GM23338 (cell line): Measurements from ENCODE around the gene STX1A. TPM values are rescaled to one million over a fixed set of nuclear protein-coding genes. Genes with fewer than 3 reads are reported as not detected.

ENCODE experiments used
- ATAC-seq: fragments of 200-7000 bp; cut with Tn5 transposase; 3 replicates; pipeline ENCODE4 v1.9.1; 2020
- DNase-seq: peaks from one replicate; pipeline ENCODE4 v3.0.0-alpha.2; 2015; ENCODE audit warnings: low spot score
- H2AFZ ChIP-seq: fragments of 200-600 bp; sonication (generic); 2 replicates; pipeline ENCODE4 v1.8.0; 2016; ENCODE audit warnings: antibody characterized with exemption, mild to moderate bottlenecking, moderate library complexity
- H3F3A ChIP-seq: fragments of 200-600 bp; sonication (generic); replicated peaks from 2 replicates; pipeline ENCODE4 v1.8.0; 2017; ENCODE audit warnings: antibody characterized with exemption, mixed run types, low read depth
- H3K27ac ChIP-seq: fragments of 200-600 bp; sonication (generic); 2 replicates; pipeline ENCODE4 v1.6.1; 2016; ENCODE audit warnings: low read depth
- H3K27me3 ChIP-seq: fragments of 200-600 bp; sonication (generic); 2 replicates; pipeline ENCODE4 v1.8.0; 2016; ENCODE audit warnings: mild to moderate bottlenecking, mixed run types, moderate library complexity; ENCODE audit not compliant: insufficient read depth
- H3K36me3 ChIP-seq: fragments of 200-600 bp; sonication (generic); 2 replicates; pipeline ENCODE4 v1.8.0; 2016; ENCODE audit warnings: mild to moderate bottlenecking; ENCODE audit not compliant: insufficient read depth
- H3K4me1 ChIP-seq: fragments of 200-600 bp; sonication (generic); 2 replicates; pipeline ENCODE4 v1.8.0; 2016; ENCODE audit warnings: mild to moderate bottlenecking, moderate library complexity; ENCODE audit not compliant: insufficient read depth
- H3K4me2 ChIP-seq: fragments of 200-600 bp; sonication (generic); 2 replicates; pipeline ENCODE4 v1.7.1; 2017; ENCODE audit warnings: mixed run types
- H3K4me3 ChIP-seq: fragments of 200-600 bp; sonication (generic); 2 replicates; pipeline ENCODE4 v1.6.1; 2016; ENCODE audit warnings: mixed run types
- H3K79me2 ChIP-seq: fragments of 200-600 bp; sonication (generic); replicated peaks from 2 replicates; pipeline ENCODE4 v1.8.0; 2017; ENCODE audit warnings: mild to moderate bottlenecking; ENCODE audit not compliant: insufficient read depth
- H3K9me2 ChIP-seq: fragments of 200-600 bp; sonication (generic); 2 replicates; pipeline ENCODE4 v1.8.0; 2017; ENCODE audit not compliant: insufficient read depth
- H4K20me1 ChIP-seq: fragments of 200-600 bp; sonication (generic); replicated peaks from 2 replicates; pipeline ENCODE4 v1.8.0; 2017; ENCODE audit warnings: mild to moderate bottlenecking; ENCODE audit not compliant: insufficient read depth
- H3K27ac Mint-ChIP-seq: 2 replicates; pipeline ENCODE4 v1.8.0; 2020; ENCODE audit warnings: inconsistent platforms, mild to moderate bottlenecking, moderate library complexity, mixed read lengths
- H3K27me3 Mint-ChIP-seq: 3 replicates; pipeline ENCODE4 v1.8.0; 2022; ENCODE audit warnings: low read depth, mild to moderate bottlenecking, moderate library complexity, mixed read lengths, inconsistent platforms; ENCODE audit not compliant: insufficient read depth, poor library complexity
- H3K36me3 Mint-ChIP-seq: 3 replicates; pipeline ENCODE4 v1.8.0; 2021; ENCODE audit warnings: low read depth, mild to moderate bottlenecking, inconsistent platforms, moderate library complexity, mixed read lengths
- H3K4me1 Mint-ChIP-seq: 3 replicates; pipeline ENCODE4 v1.8.0; 2020; ENCODE audit warnings: mild to moderate bottlenecking, inconsistent platforms, mixed read lengths
- H3K4me3 Mint-ChIP-seq: 3 replicates; pipeline ENCODE4 v1.8.0; 2021; ENCODE audit warnings: moderate library complexity, mild to moderate bottlenecking, inconsistent platforms, mixed read lengths
- H3K9me3 Mint-ChIP-seq: 3 replicates; pipeline ENCODE4 v1.8.0; 2020; ENCODE audit warnings: moderate library complexity, mild to moderate bottlenecking, inconsistent platforms, mixed read lengths
- CREB1 ChIP-seq: fragments of 250-450 bp; sonication (Bioruptor Pico); IDR thresholded peaks from 2 replicates; pipeline ENCODE4 v1.5.0; 2020; ENCODE audit warnings: low read depth, mild to moderate bottlenecking, moderate library complexity
- ETS1 ChIP-seq: IDR thresholded peaks from 2 replicates; pipeline ENCODE4 v1.6.1; 2016; ENCODE audit warnings: antibody characterized with exemption
- EZH2 ChIP-seq: fragments of 200-600 bp; sonication (generic); IDR thresholded peaks from one replicate; pipeline ENCODE4 v1.8.0; 2017; ENCODE audit warnings: antibody characterized with exemption, mild to moderate bottlenecking, low read depth; ENCODE audit not compliant: unreplicated experiment
- EZH2phosphoT487 ChIP-seq: fragments of 200-600 bp; sonication (generic); IDR thresholded peaks from one replicate; pipeline ENCODE4 v1.8.1; 2018; ENCODE audit warnings: antibody characterized with exemption; ENCODE audit not compliant: unreplicated experiment
- JUNB ChIP-seq: IDR thresholded peaks from one replicate; pipeline ENCODE4 v1.6.1; 2016; ENCODE audit warnings: antibody characterized with exemption; ENCODE audit not compliant: unreplicated experiment
- NANOG ChIP-seq: IDR thresholded peaks from 2 replicates; pipeline ENCODE4 v1.6.1; 2016; ENCODE audit warnings: antibody characterized with exemption, borderline replicate concordance
- POLR2AphosphoS5 ChIP-seq: IDR thresholded peaks from 2 replicates; pipeline ENCODE4 v1.6.1; 2016; ENCODE audit warnings: antibody characterized with exemption, low read depth
- STAT1 ChIP-seq: IDR thresholded peaks from one replicate; pipeline ENCODE4 v1.6.1; 2016; ENCODE audit warnings: antibody characterized with exemption; ENCODE audit not compliant: unreplicated experiment
- ZNF114 ChIP-seq: fragments of 250-450 bp; sonication (Bioruptor Pico); IDR thresholded peaks from 2 replicates; pipeline ENCODE4 v1.5.0; 2020; ENCODE audit warnings: mild to moderate bottlenecking, moderate library complexity
- ZNF331 ChIP-seq: fragments of 250-450 bp; sonication (Bioruptor Pico); IDR thresholded peaks from 2 replicates; pipeline ENCODE4 v1.5.0; 2020; ENCODE audit warnings: low read depth, mild to moderate bottlenecking, moderate library complexity
- ZNF462 ChIP-seq: fragments of 250-450 bp; sonication (Bioruptor Pico); IDR thresholded peaks from 2 replicates; pipeline ENCODE4 v1.5.0; 2020; ENCODE audit warnings: mild to moderate bottlenecking, moderate library complexity
- polyA plus RNA-seq: library from polyadenylated mRNA; unstranded; fragments of >200 nt; fragmentation: Nextera tagmentation; extraction: Ambion mirVana; gene quantifications from 2 replicates; pipeline ENCODE4 v1.2.1, GENCODE V29; 2016
- total RNA-seq: library from RNA; depleted of rRNA; stranded (reverse); fragments of >200 nt; shearing (Covaris generic); gene quantifications from 2 replicates; pipeline ENCODE4 v1.2.3, GENCODE V29; 2014
- TF ChIP-seq, protein P1 (sequence below): IDR thresholded peaks from one replicate; pipeline ENCODE4 v1.6.1; 2018; ENCODE audit warnings: antibody characterized with exemption; ENCODE audit not compliant: unreplicated experiment
- TF ChIP-seq, protein P2 (sequence below), 2 experiments: fragments of 200-600 bp in 1 of 2; sonication (generic) in 1 of 2; conservative IDR thresholded peaks; 2 replicates each; pipeline versions ENCODE4 v1.5.1 to v1.6.1; 2016 to 2017; ENCODE audit warnings: antibody characterized with exemption in 2 of 2, low read depth in 2 of 2, mild to moderate bottlenecking in 2 of 2, moderate library complexity in 1 of 2

The STX1A gene
- total and polyA plus RNA-seq, 2 experiments from 2014 or later: 9.1 to 19.8 TPM

DNA sequence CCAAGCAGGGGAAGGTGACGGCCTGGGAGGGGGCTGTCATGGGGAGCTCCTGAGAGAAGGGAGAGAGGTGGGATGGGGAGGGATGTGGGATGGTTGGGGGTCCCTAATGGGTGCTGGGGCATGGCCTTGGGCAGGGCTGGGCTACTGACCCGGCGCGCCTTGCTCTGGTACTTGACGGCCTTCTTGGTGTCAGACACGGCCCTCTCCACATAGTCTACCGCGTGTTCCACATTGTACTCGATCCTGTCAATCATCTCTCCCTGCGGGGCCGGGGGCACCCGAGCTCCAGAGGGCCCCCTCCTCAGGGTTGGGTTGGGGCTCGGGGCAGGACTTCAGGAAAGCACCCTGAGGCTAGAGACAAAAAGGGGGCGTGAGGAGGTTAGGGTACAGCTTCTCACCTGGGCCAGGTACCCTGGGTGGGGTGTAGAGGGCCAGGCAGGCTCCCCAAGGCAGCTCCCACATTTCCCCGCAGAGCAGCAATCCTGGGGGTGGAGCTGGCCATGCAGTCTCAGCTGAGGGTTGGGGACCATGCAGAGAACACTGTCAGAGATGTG, 18.8 kb downstream of the STX1A start:
- H3K79me2 ChIP-seq: no peaks in the 10 kb centered on the region
- peaks cover 30% of the 10 kb centered on the region for H3K4me1 Mint-ChIP-seq
- H3K27ac Mint-ChIP-seq: no peak overlapping the region
- H3K27me3 Mint-ChIP-seq: peaks cover 18% of the 10 kb centered on the region
- TF ChIP-seq ETS1 (no peak), ZNF331 (CRISPR knock-in tag) (no peak), EZH2 (no peak), POLR2AphosphoS5 (no peak), CREB1 (CRISPR knock-in tag) (no peak), STAT1 (no peak), ZNF114 (no peak), NANOG (no peak), ZNF462 (CRISPR knock-in tag) (no peak), EZH2phosphoT487 (no peak), JUNB (no peak)
- TF ChIP-seq, protein P1, sequence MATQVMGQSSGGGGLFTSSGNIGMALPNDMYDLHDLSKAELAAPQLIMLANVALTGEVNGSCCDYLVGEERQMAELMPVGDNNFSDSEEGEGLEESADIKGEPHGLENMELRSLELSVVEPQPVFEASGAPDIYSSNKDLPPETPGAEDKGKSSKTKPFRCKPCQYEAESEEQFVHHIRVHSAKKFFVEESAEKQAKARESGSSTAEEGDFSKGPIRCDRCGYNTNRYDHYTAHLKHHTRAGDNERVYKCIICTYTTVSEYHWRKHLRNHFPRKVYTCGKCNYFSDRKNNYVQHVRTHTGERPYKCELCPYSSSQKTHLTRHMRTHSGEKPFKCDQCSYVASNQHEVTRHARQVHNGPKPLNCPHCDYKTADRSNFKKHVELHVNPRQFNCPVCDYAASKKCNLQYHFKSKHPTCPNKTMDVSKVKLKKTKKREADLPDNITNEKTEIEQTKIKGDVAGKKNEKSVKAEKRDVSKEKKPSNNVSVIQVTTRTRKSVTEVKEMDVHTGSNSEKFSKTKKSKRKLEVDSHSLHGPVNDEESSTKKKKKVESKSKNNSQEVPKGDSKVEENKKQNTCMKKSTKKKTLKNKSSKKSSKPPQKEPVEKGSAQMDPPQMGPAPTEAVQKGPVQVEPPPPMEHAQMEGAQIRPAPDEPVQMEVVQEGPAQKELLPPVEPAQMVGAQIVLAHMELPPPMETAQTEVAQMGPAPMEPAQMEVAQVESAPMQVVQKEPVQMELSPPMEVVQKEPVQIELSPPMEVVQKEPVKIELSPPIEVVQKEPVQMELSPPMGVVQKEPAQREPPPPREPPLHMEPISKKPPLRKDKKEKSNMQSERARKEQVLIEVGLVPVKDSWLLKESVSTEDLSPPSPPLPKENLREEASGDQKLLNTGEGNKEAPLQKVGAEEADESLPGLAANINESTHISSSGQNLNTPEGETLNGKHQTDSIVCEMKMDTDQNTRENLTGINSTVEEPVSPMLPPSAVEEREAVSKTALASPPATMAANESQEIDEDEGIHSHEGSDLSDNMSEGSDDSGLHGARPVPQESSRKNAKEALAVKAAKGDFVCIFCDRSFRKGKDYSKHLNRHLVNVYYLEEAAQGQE: no peak
- TF ChIP-seq, protein P2, sequence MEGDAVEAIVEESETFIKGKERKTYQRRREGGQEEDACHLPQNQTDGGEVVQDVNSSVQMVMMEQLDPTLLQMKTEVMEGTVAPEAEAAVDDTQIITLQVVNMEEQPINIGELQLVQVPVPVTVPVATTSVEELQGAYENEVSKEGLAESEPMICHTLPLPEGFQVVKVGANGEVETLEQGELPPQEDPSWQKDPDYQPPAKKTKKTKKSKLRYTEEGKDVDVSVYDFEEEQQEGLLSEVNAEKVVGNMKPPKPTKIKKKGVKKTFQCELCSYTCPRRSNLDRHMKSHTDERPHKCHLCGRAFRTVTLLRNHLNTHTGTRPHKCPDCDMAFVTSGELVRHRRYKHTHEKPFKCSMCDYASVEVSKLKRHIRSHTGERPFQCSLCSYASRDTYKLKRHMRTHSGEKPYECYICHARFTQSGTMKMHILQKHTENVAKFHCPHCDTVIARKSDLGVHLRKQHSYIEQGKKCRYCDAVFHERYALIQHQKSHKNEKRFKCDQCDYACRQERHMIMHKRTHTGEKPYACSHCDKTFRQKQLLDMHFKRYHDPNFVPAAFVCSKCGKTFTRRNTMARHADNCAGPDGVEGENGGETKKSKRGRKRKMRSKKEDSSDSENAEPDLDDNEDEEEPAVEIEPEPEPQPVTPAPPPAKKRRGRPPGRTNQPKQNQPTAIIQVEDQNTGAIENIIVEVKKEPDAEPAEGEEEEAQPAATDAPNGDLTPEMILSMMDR (conservative IDR thresholded peaks at IDR 0.05; ENCODE audit: low read depth in 2 of 2): no peak
- peaks cover 14% of the 10 kb centered on the region for H3K36me3 ChIP-seq
- no peaks in the 10 kb centered on the region for H3K27me3 ChIP-seq
- peaks cover 6% of the 10 kb centered on the region for H4K20me1 ChIP-seq
- H3K4me3 Mint-ChIP-seq: no peak overlapping the region
- peaks cover 15% of the 10 kb centered on the region for H3K4me1 ChIP-seq
- no peak overlapping the region for H3K4me3 ChIP-seq
- no peak overlapping the region for H3K4me2 ChIP-seq
- H3K9me3 Mint-ChIP-seq: no peaks in the 10 kb centered on the region; the same call in 2 of the 3 replicates
- peaks cover 43% of the 10 kb centered on the region for H3K36me3 Mint-ChIP-seq
- no peak for ATAC-seq
- H3F3A ChIP-seq: 0 out of 2 replicates have a peak, but pooled peaks cover 8% of the 10 kb centered on the region
- H3K9me2 ChIP-seq: no peaks in the 10 kb centered on the region
- DNase-seq: no peak
- no peak overlapping the region for H3K27ac ChIP-seq
- H2AFZ ChIP-seq: no peak overlapping the region
